ENCODE measurements around the gene LSM14A.
A peak's percentile ranks its signal among the peaks of the same experiment; 100 is the strongest.
"Not testable (repeated sequence)": the region's sequence is repeated elsewhere in the genome, so short reads cannot be mapped to it uniquely, and the experiment has no call there.

The LSM14A gene

GRCh38 chr19:34232566-34233481 is 60.5 kb downstream of the LSM14A start:
- no peak for DNase-seq

- no peak for DNase-seq
Measured at GRCh38 chr19:34235425-34235940, 63.2 kb downstream of the LSM14A start.

GRCh38 chr19:34236035-34236987 is 64.0 kb downstream of the LSM14A start:
- DNase-seq, result no peak

GRCh38 chr19:34237283-34237682 is 65.0 kb downstream of the LSM14A start:
- DNase-seq, result no peak

- DNase-seq, result no peak
Measured at GRCh38 chr19:34237939-34238338, 65.6 kb downstream of the LSM14A start.

- DNase-seq, result peak; percentile 75
Measured at GRCh38 chr19:34241513-34242337, 69.4 kb downstream of the LSM14A start.

- not testable (repeated sequence) for DNase-seq
Measured at GRCh38 chr19:34243138-34243875, 71.0 kb downstream of the LSM14A start.

GRCh38 chr19:34243876-34244578 is 71.7 kb downstream of the LSM14A start:
- DNase-seq, result no peak

- DNase-seq, result no peak
Measured at GRCh38 chr19:34244611-34245299, 72.5 kb downstream of the LSM14A start.

- no peak for DNase-seq
Measured at GRCh38 chr19:34246340-34246739, 74.0 kb downstream of the LSM14A start.

GRCh38 chr19:34248941-34249340 is 76.6 kb downstream of the LSM14A start:
- DNase-seq, result no peak

GRCh38 chr19:34253167-34253566 is 80.9 kb downstream of the LSM14A start:
- not testable (repeated sequence) for DNase-seq

- not testable (repeated sequence) for DNase-seq
Measured at GRCh38 chr19:34253681-34254045, 81.4 kb downstream of the LSM14A start.

GRCh38 chr19:34254046-34254697 is 81.9 kb downstream of the LSM14A start, which contains the start of gene GARRE1:
GARRE1 (plus strand) TSS chr19:34254554; CDS start chr19:34300474, 45,920 bp downstream.
- no peak for DNase-seq

- no peak for DNase-seq
Measured at GRCh38 chr19:34254698-34255432, 82.6 kb downstream of the LSM14A start.

GRCh38 chr19:34255546-34255945 is 83.2 kb downstream of the LSM14A start:
- no peak for DNase-seq

- DNase-seq, result no peak
Measured at GRCh38 chr19:34256835-34257558, 84.7 kb downstream of the LSM14A start.

GRCh38 chr19:34257559-34257924 is 85.2 kb downstream of the LSM14A start:
- DNase-seq, result no peak
